ENCODE results near the gene LTBR. TPM values are rescaled to one million over a fixed set of nuclear protein-coding genes. Genes with fewer than 3 reads are reported as not detected.
A peak's percentile ranks its signal among the peaks of the same experiment; 100 is the strongest.

LTBR gene
- total RNA-seq, 1 donor from 2014 or later = 2.8 TPM

DNA sequence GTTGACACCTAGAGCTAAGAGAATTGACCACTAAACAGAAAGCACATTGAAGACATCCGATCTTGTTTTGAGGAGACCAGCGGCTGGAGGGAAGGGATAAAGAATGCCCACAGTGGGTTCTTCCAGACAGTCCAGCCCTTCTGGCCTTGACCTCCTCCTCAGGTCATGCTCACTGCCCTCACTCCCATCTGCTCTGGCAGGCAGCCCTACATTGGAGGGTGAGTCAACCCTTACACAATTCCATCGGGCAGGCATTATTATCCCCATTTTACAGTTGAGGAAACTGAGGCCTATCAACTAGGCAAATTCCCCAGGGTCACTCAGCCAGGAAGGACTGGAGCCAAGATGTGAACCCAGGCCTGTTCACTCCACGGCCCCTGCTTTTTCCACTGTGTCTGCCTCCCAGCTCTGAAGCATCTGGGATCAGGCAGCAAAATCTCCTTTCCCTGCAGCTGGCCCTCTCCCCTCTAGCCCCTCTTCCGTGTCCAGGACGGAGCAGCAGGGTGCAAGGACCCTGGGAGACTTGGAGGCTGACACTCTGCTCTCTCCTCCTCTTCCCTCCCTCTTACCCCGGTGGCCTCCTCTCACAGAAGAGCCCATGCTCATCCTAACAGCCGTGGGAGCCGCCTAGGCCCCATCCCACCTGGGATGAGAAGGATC is 13.9 kb upstream of the LTBR start:
- H3K27ac ChIP-seq (ENCODE audit: low read depth, low read length) = no peak overlapping the region
- Mint-ChIP-seq H3K36me3 (ENCODE audit: low read depth, unreplicated experiment) (no peaks in the 10 kb centered on the region), H3K4me1 (ENCODE audit: low read depth, unreplicated experiment) (peaks cover 24% of the 10 kb centered on the region), H3K9me3 (ENCODE audit: unreplicated experiment) (no peaks in the 10 kb centered on the region), H3K27me3 (ENCODE audit: low read depth, unreplicated experiment) (peaks cover 10% of the 10 kb centered on the region), H3K4me3 (ENCODE audit: unreplicated experiment) (no peak overlapping the region), H3K27ac (ENCODE audit: unreplicated experiment) (peak overlapping the region; percentile 45)
- no peak overlapping the region for H3K9ac ChIP-seq (ENCODE audit: low read length)
- H3K36me3 ChIP-seq (ENCODE audit: insufficient read depth, low read length) = no peaks in the 10 kb centered on the region
- no peak overlapping the region for H3K4me3 ChIP-seq (ENCODE audit: insufficient read depth, low read depth, low read length)
- FAIRE-seq (no peak), DNase-seq (ENCODE audit: low read depth) (no peak)
- H3K9me3 ChIP-seq (ENCODE audit: insufficient read depth, low read depth, low read length) = no peaks in the 10 kb centered on the region
- H3K27me3 ChIP-seq (ENCODE audit: insufficient read depth, low read length) = no peaks in the 10 kb centered on the region
- no peaks in the 10 kb centered on the region for H3K79me2 ChIP-seq (ENCODE audit: insufficient read depth, low read length)
- peaks cover 30% of the 10 kb centered on the region for H3K4me1 ChIP-seq (ENCODE audit: insufficient read depth, low read length)
- TF ChIP-seq EZH2 (IDR thresholded peaks at IDR 0.05; ENCODE audit: insufficient read depth, low read length) = no peak
- TF ChIP-seq, protein P1, sequence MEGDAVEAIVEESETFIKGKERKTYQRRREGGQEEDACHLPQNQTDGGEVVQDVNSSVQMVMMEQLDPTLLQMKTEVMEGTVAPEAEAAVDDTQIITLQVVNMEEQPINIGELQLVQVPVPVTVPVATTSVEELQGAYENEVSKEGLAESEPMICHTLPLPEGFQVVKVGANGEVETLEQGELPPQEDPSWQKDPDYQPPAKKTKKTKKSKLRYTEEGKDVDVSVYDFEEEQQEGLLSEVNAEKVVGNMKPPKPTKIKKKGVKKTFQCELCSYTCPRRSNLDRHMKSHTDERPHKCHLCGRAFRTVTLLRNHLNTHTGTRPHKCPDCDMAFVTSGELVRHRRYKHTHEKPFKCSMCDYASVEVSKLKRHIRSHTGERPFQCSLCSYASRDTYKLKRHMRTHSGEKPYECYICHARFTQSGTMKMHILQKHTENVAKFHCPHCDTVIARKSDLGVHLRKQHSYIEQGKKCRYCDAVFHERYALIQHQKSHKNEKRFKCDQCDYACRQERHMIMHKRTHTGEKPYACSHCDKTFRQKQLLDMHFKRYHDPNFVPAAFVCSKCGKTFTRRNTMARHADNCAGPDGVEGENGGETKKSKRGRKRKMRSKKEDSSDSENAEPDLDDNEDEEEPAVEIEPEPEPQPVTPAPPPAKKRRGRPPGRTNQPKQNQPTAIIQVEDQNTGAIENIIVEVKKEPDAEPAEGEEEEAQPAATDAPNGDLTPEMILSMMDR (IDR thresholded peaks at IDR 0.05; ENCODE audit: insufficient read depth, low read depth, low read length) = no peak
- no peak overlapping the region for H2AFZ ChIP-seq (ENCODE audit: low read depth, low read length)
- no peak overlapping the region for H3K4me2 ChIP-seq (ENCODE audit: low read length)
- no peaks in the 10 kb centered on the region for H4K20me1 ChIP-seq (ENCODE audit: insufficient read depth, low read length)

DNA sequence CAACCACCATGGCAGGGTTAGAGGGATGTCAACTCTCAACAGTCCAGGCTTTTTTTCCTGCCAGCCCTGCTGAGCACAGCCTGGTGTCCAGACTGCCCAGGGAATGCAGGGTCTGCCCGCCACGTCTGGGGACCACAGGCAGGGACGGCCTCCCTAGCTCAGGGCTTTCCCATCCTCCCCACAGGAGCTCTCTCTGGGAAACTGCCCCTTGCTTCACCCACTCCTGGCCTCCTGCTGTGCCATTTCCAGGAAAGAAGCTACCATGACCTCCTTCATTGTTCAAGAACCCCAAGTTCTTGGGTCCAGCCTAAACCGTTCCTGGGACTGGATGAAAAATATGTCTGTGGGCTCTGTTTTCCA is 13.4 kb upstream of the LTBR start:
- Histone ChIP-seq H3K4me1 (ENCODE audit: insufficient read depth, low read length) (peaks cover 30% of the 10 kb centered on the region), H3K79me2 (ENCODE audit: insufficient read depth, low read length) (no peaks in the 10 kb centered on the region), H3K27ac (ENCODE audit: low read depth, low read length) (peak overlapping the region; percentile 18), H4K20me1 (ENCODE audit: insufficient read depth, low read length) (no peaks in the 10 kb centered on the region), H3K9me3 (ENCODE audit: insufficient read depth, low read depth, low read length) (no peaks in the 10 kb centered on the region), H3K27me3 (ENCODE audit: insufficient read depth, low read length) (no peaks in the 10 kb centered on the region), H3K4me3 (ENCODE audit: insufficient read depth, low read depth, low read length) (no peak overlapping the region), H3K4me2 (ENCODE audit: low read length) (peak overlapping the region; percentile 49), H3K9ac (ENCODE audit: low read length) (no peak overlapping the region), H3K36me3 (ENCODE audit: insufficient read depth, low read length) (no peaks in the 10 kb centered on the region), H2AFZ (ENCODE audit: low read depth, low read length) (peak overlapping the region; percentile 54)
- no peak overlapping the region for H3K4me3 Mint-ChIP-seq (ENCODE audit: unreplicated experiment)
- no peaks in the 10 kb centered on the region for H3K36me3 Mint-ChIP-seq (ENCODE audit: low read depth, unreplicated experiment)
- no peaks in the 10 kb centered on the region for H3K9me3 Mint-ChIP-seq (ENCODE audit: unreplicated experiment)
- H3K27ac Mint-ChIP-seq (ENCODE audit: unreplicated experiment) = peak overlapping the region; percentile 64
- FAIRE-seq (no peak), DNase-seq (ENCODE audit: low read depth) (no peak)
- H3K4me1 Mint-ChIP-seq (ENCODE audit: low read depth, unreplicated experiment) = peaks cover 26% of the 10 kb centered on the region
- H3K27me3 Mint-ChIP-seq (ENCODE audit: low read depth, unreplicated experiment) = peaks cover 12% of the 10 kb centered on the region
- TF ChIP-seq, protein P1 (IDR thresholded peaks at IDR 0.05; ENCODE audit: insufficient read depth, low read depth, low read length) = no peak
- no peak for TF ChIP-seq EZH2 (IDR thresholded peaks at IDR 0.05; ENCODE audit: insufficient read depth, low read length)

DNA sequence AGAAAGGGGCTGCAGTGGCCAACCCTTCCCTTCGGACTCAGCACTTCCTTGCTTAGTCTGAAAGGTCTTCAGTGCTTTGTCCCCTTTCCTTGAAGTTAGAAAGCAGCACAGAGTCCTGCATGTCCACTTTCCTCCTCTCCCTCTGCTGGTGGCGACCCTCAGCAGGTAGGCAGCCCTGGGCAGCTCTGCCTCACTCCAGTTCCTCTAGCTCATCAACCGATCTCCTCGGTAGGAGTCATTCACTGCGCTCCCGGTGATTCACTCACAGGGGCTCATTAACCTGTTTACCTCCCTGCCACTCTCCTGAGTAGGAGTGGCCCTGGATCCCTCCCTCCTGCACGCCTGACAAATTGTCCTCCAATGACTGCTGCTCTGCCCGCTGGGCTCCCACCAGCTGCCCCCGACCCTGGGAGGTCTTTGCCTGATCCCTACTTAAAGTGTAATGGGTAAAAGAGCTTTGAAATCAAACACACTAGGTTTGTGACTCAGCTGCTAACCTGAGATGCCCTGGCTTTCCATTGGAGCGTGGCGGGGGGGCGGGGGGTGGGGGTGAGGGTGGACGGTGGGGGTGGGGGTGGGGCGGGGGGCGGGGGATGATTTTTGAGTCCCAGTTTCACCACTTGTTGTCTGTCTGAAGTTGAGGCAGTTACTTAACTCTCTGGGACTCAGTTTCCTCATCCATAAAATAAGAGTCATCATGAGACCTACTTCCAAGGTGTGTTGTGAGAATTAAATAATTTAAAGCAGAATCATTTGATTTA is 12.8 kb upstream of the LTBR start:
- Histone ChIP-seq H3K4me1 (ENCODE audit: insufficient read depth, low read length) (peaks cover 36% of the 10 kb centered on the region), H3K4me2 (ENCODE audit: low read length) (peak overlapping the region; percentile 49), H3K9me3 (ENCODE audit: insufficient read depth, low read depth, low read length) (no peaks in the 10 kb centered on the region), H3K4me3 (ENCODE audit: insufficient read depth, low read depth, low read length) (no peak overlapping the region), H2AFZ (ENCODE audit: low read depth, low read length) (peak overlapping the region; percentile 54), H3K79me2 (ENCODE audit: insufficient read depth, low read length) (no peaks in the 10 kb centered on the region), H3K9ac (ENCODE audit: low read length) (no peak overlapping the region), H4K20me1 (ENCODE audit: insufficient read depth, low read length) (no peaks in the 10 kb centered on the region), H3K27me3 (ENCODE audit: insufficient read depth, low read length) (no peaks in the 10 kb centered on the region), H3K36me3 (ENCODE audit: insufficient read depth, low read length) (no peaks in the 10 kb centered on the region), H3K27ac (ENCODE audit: low read depth, low read length) (peak overlapping the region; percentile 65)
- Mint-ChIP-seq H3K9me3 (ENCODE audit: unreplicated experiment) (no peaks in the 10 kb centered on the region), H3K27me3 (ENCODE audit: low read depth, unreplicated experiment) (peaks cover 15% of the 10 kb centered on the region), H3K4me3 (ENCODE audit: unreplicated experiment) (peak overlapping the region; percentile 35), H3K27ac (ENCODE audit: unreplicated experiment) (peak overlapping the region; percentile 64), H3K36me3 (ENCODE audit: low read depth, unreplicated experiment) (no peaks in the 10 kb centered on the region), H3K4me1 (ENCODE audit: low read depth, unreplicated experiment) (peaks cover 32% of the 10 kb centered on the region)
- TF ChIP-seq EZH2 (IDR thresholded peaks at IDR 0.05; ENCODE audit: insufficient read depth, low read length) = no peak
- TF ChIP-seq, protein P1 (IDR thresholded peaks at IDR 0.05; ENCODE audit: insufficient read depth, low read depth, low read length) = peak; percentile 13
- peak; percentile 76 for DNase-seq (ENCODE audit: low read depth)
- FAIRE-seq = no peak
